AG04449 (cell line): ENCODE results near the gene YIPF2.
"Not testable (repeated sequence)": the region's sequence is repeated elsewhere in the genome, so short reads cannot be mapped to it uniquely, and the experiment has no call there.

Experiments used
- CTCF ChIA-PET: fragments of 350-600 bp; formaldehyde crosslinking; extraction: SDS; loops from one replicate; lab custom pipeline; 2021; ENCODE audit warnings: antibody characterized with exemption; lab: Yijun Ruan, JAX
- POLR2A ChIA-PET: fragments of 400-600, 350-600 bp; formaldehyde crosslinking; extraction: SDS; loops from one replicate; lab custom pipeline; 2020; ENCODE audit warnings: antibody characterized with exemption, inconsistent platforms; lab: Yijun Ruan, JAX
- DNase-seq: peaks from one replicate; pipeline ENCODE4 v3.0.0-alpha.2; 2010; ENCODE audit warnings: low read depth, low spot score
- H3K4me3 ChIP-seq: 2 replicates; pipeline ENCODE4 v1.5.1; 2011; ENCODE audit warnings: low read depth, mild to moderate bottlenecking, control low read depth, low read length
- TF ChIP-seq, protein P1 (sequence below): IDR thresholded peaks from one replicate; pipeline ENCODE4 v1.5.1; 2011; ENCODE audit warnings: mild to moderate bottlenecking, moderate library complexity, low read length, control low read depth, inconsistent platforms; ENCODE audit not compliant: insufficient read depth; ENCODE audit errors: missing control alignments

The YIPF2 gene

DNA sequence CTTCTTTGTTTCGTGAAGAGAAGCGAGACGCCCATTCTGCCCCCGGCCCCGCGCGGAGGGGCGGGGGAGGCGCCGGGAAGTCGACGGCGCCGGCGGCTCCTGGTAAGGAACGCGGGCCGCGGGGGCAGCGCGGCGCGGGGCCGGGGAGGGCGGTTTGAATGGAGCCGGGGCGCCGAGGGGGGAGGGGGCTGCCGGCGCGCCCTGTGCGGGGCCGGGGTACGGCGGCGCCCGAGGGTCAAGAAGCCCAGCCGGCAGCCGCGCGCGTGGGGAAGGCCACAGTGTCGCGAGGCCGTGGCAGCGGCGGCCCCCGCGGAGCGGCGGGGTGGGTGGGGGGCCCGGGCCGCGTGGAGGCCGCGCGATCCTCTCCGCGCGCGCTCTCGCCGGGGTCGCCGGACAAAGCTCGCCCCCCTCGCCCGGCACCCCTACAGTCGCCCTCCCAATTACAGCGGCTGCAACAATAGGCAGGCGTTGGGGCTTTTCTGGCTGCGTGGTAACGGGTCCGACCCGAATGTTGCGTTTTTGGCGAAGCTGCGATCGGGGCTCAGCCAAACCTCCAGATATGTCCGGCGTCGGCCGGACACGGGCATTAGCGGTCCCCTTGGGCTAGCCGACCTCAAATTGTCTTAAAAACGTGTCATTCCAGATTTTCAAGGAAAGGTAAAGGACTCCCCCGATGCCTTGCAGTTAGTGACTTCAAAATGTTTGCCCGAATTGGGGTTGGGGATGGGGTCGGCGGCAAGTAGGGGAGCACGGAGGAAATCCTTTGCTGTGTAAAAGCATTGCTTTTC, 32.8 kb upstream of the YIPF2 start:
- POLR2A ChIA-PET = interaction anchor here (0.7 to 1.1 kb wide), 3 partner anchors 9 to 116 kb away, joined by 3 to 5 read pairs (median 3); no protein-coding TSS in a partner anchor
- DNase-seq = no peak
- H3K4me3 ChIP-seq = peak overlapping the region; percentile 86
- TF ChIP-seq, protein P1, sequence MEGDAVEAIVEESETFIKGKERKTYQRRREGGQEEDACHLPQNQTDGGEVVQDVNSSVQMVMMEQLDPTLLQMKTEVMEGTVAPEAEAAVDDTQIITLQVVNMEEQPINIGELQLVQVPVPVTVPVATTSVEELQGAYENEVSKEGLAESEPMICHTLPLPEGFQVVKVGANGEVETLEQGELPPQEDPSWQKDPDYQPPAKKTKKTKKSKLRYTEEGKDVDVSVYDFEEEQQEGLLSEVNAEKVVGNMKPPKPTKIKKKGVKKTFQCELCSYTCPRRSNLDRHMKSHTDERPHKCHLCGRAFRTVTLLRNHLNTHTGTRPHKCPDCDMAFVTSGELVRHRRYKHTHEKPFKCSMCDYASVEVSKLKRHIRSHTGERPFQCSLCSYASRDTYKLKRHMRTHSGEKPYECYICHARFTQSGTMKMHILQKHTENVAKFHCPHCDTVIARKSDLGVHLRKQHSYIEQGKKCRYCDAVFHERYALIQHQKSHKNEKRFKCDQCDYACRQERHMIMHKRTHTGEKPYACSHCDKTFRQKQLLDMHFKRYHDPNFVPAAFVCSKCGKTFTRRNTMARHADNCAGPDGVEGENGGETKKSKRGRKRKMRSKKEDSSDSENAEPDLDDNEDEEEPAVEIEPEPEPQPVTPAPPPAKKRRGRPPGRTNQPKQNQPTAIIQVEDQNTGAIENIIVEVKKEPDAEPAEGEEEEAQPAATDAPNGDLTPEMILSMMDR = no peak
- CTCF ChIA-PET = interaction anchor here (0.6 to 5.2 kb wide), 4 partner anchors 9 to 39 kb away, joined by 3 to 36 read pairs (median 6); no protein-coding TSS in a partner anchor

DNA sequence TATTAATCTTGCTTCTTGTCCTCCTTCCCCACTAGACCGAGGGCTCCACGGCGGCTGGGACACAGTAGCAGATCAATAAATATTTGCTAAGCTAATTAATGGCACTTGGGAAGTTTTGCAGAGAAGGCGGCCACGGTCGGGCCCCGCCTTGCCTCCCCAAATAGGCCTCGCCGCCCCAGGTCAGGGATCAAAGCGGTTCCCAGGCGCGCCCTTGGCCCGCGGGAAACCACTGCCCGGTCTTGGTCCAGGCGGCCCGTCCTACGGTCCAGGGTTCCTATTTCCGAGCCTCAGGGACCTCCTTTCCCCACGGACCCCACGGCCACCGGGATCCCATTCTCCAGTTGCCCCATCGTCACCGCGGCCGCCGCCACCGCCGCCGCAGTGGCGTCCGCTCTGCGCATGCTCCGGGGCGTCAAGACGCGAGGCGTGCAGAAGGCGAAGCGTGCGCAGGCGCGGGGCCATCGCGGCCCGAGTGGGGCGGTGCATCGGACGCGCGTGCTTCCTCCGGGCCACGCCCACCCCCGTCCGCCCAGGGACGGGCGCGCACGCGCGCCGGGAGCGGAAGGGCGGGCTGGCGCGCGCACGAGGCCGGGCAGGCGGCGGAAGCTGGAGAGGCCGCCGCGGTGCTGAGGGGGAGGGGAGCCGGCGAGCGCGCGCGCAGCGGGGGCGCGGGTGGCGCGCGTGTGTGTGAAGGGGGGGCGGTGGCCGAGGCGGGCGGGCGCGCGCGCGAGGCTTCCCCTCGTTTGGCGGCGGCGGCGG, 32.1 kb upstream of the YIPF2 start, which contains the start of gene SMARCA4:
TSS of gene SMARCA4 (plus strand) at position 717 of the 759 bp plus-strand sequence. CDS start 23,122 bp downstream, outside the sequence.
- ChIA-PET CTCF (interaction anchor here (1.0 to 5.2 kb wide), 5 partner anchors 10 to 24 kb away, joined by 3 to 36 read pairs (median 7); no protein-coding TSS in a partner anchor), POLR2A (interaction anchor here (0.7 to 1.1 kb wide), 3 partner anchors 8 to 116 kb away, joined by 3 to 5 read pairs (median 3); no protein-coding TSS in a partner anchor)
- peak; percentile 40 for DNase-seq
- H3K4me3 ChIP-seq = peak within 1 kb of the TSS; percentile 86
- TF ChIP-seq, protein P1 = no peak

DNA sequence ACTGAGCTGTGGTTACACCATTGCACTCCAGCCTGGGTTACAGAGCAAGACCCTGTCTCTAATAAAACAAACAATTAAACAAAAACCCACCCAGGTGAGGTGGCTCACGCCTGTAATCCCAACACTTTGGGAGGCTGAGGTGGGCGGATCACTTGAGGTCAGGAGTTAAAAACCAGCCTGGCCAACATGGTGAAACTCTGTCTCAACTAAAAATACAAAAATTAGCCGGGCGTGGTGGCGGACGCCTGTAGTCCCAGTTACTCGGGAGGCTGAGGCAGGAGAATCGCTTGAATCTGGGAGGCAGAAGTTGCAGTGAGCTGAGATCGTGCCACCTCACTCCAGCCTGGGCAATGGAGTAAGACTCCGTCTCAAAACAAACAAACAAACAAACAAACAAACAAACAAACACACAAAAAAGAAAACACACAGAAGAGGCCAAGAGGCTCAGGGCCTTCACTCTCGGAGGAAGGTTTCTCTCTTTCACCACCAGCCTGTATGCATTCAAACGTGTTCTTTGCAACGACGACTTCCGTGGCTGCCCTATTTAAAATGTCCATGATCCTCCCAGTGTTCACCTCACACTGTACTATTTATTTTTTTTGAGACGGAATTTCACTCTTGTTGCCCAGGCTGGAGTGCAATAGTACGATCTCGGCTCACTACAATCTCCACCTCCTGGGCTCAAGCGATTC, 31.0 kb upstream of the YIPF2 start:
- H3K4me3 ChIP-seq, DNase-seq: not testable (repeated sequence)
- CTCF ChIA-PET = interaction anchor here (1.0 to 5.2 kb wide), 4 partner anchors 14 to 24 kb away, joined by 3 to 36 read pairs (median 14); no protein-coding TSS in a partner anchor
- POLR2A ChIA-PET = interaction anchor here (0.6 kb wide), 1 partner anchor 410 kb away, joined by 4 read pairs; no protein-coding TSS in a partner anchor

DNA sequence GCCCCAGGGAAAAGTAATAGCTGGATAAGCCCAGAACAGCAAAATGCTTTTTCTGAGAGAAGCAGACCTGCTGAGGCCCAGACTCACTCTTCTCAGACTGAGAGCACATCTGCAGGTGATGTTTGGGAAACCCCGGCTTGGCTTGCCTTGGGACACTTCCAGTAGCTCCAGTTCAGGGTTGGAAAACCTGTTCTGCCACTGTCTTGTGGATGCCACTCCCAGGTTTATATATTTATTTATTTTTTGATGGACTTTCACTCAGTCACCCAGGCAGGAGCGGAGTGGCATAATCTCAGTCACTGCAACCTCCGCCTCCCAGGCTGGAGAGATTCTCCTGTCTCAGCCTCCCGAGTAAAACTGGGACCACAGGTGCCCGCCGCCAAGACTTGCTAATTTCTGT, 24.4 kb upstream of the YIPF2 start:
- CTCF ChIA-PET = interaction anchor here (2.9 kb wide), 1 partner anchor 11 kb away, joined by 33 read pairs; no protein-coding TSS in a partner anchor
- H3K4me3 ChIP-seq = no peak overlapping the region
- TF ChIP-seq, protein P1 = no peak
- POLR2A ChIA-PET = no interaction called here
- no peak for DNase-seq

DNA sequence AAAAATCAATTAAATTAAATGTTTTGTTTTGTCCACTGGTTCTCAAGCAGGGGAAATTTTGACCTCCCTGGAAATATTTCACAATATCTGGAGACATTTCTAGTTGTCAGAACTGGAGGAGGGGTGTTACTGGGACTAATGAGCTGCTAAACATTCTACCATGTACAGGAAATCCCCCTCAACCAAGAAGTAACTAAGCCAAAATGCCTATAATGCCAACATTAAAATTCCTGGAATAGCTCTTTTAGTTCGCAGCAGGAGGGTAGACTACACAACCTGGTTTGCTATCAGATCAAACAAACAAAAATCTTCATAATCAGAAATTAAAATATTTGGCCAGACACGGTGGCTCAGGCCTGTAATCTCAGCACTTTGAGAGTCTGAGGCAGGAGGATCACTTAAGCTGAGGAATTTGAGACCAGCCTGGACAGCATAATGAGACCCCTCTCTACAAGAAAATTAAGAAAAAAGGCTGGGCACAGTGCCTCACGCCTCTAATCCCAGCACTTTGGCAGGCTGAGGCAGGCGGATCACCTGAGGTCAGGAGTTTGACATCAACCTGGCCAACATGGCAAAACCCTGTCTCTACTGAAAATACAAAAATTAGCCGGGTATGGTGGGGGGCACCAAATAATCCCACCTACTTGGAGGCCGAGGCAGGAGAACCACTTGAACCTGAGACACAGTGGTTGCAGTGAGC, 18.7 kb upstream of the YIPF2 start:
- POLR2A ChIA-PET = no interaction called here
- TF ChIP-seq, protein P1 = no peak

DNA sequence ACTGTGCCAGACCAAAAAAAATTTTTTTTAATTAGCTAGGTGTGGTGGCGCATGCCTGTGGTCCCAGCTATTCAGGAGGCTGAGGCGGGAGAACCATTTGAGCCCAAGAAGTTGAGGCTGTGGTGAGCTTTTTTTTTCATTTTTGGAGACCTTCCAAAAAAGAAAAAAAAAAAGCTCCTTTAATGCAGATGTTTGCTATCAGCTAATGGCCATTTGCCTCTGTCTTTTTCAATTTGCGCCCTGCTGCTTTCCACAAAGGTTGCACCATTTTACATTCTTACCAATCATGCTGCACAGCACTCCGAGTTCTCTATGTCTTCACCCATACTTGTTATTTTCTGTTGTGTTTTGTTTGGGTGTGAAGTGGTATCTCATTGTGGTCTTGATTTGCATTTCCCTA, 16.8 kb upstream of the YIPF2 start:
- TF ChIP-seq, protein P1 = no peak
- ChIA-PET CTCF (interaction anchor here (0.8 to 5.4 kb wide), 4 partner anchors 9 to 184 kb away, joined by 3 to 73 read pairs (median 6); no protein-coding TSS in a partner anchor), POLR2A (no interaction called here)
- no peak for DNase-seq
- H3K4me3 ChIP-seq = no peak overlapping the region

More for the DNA sequence above, 18.7 kb upstream of the YIPF2 start:
- no peak overlapping the region for H3K4me3 ChIP-seq
- CTCF ChIA-PET = interaction anchor here (0.7 to 1.3 kb wide), 5 partner anchors 9 to 179 kb away, joined by 3 to 13 read pairs (median 4); no protein-coding TSS in a partner anchor
- peak; percentile 78 for DNase-seq

DNA sequence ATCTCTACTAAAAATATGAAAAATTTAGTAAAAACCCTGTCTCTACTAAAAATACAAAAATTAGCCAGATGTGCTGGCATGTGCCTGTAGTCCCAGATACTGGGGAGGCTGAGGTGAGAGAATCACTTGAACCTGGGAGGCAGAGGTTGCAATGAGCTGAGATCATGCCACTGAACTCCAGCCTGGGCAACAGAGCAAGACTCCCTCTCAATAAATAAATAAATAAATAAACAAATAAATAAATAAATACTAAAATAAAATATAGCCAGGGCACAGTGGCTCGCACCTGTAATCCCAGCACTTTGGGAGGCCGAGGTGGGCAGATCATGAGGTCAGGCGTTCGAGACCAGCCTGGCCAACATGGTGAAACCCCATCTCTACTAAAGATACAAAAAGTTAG, 15.0 kb upstream of the YIPF2 start:
- DNase-seq, H3K4me3 ChIP-seq, POLR2A ChIA-PET: not testable (repeated sequence)
- CTCF ChIA-PET = interaction anchor here (1.4 to 5.4 kb wide), 6 partner anchors 8 to 183 kb away, joined by 3 to 73 read pairs (median 24); no protein-coding TSS in a partner anchor

DNA sequence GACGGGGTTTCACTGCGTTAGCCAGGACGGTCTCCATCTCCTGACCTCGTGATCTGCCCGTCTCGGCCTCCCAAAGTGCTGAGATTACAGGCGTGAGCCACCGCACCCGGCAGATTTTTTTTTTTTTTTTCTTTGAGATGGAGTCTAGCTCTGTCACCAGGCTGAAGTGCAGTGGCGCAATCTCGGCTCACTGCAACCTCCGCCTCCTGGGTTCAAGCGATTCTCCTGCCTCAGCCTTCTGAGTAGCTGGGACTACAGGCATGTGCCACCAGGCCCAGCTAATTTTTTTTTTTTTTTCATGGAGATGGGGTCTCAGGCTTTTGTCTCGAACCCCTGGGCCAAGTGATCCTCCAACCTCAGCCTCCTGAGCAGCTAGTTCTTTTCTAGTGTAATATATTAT, 13.2 kb upstream of the YIPF2 start:
- DNase-seq, H3K4me3 ChIP-seq: not testable (repeated sequence)
- POLR2A ChIA-PET = interaction anchor here (1.0 kb wide), 1 partner anchor 213 kb away, joined by 3 read pairs; no protein-coding TSS in a partner anchor
- CTCF ChIA-PET = interaction anchor here (0.7 to 5.4 kb wide), 31 partner anchors 9 to 263 kb away, joined by 3 to 73 read pairs (median 6); partner anchors contain the start of genes LDLR and SMARCA4
